ENCODE results near the gene CRLF1. TPM values are rescaled to one million over a fixed set of nuclear protein-coding genes. Genes with fewer than 3 reads are reported as not detected.

Gene CRLF1
- total RNA-seq, 2 experiments from 2014 or later: not detected

- H3K4me1 Mint-ChIP-seq: peaks cover 1% of the 10 kb centered on the region
- DNase-seq (no peak), ATAC-seq (ENCODE audit: low read depth) (no peak)
- no peak overlapping the region for H3K4me3 Mint-ChIP-seq
- no peak overlapping the region for H3K27ac Mint-ChIP-seq
- no peaks in the 10 kb centered on the region for H3K36me3 Mint-ChIP-seq
- POLR2A ChIA-PET: interaction anchor here (0.7 kb wide), 1 partner anchor 18 kb away, joined by 3 read pairs; no protein-coding TSS in a partner anchor
- peaks cover 12% of the 10 kb centered on the region for H3K27me3 Mint-ChIP-seq
- no peaks in the 10 kb centered on the region for H3K9me3 Mint-ChIP-seq
Observed at GRCh38 chr19:18620902-18621301, 14.3 kb upstream of the CRLF1 start.

DNA sequence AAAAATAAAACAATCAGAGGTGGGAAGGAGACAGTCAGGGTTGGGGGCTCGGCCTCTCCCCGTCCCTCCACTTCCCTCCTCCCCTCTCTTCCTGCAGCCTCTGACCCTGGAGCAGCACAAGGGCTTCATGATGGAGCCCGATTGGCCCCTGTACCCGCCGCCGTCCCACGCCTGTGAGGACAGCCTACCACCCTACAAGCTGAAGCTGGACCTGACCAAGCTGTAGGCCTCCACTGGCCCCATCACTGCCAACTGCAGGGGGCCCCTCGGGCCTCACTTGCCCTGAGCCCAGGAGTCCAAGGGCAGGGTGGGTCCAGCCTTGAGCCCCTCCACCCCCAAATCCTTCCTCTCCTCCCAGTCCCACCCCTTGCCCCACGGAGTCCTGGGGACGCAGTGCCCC lies 13.7 kb upstream of the CRLF1 start:
- no peaks in the 10 kb centered on the region for H3K9me3 Mint-ChIP-seq
- H3K27ac Mint-ChIP-seq: no peak overlapping the region
- H3K36me3 Mint-ChIP-seq: no peaks in the 10 kb centered on the region
- POLR2A ChIA-PET: interaction anchor here (0.7 kb wide), 1 partner anchor 696 kb away, joined by 3 read pairs; no protein-coding TSS in a partner anchor
- no peak for DNase-seq
- no peak overlapping the region for H3K4me3 Mint-ChIP-seq
- no peak for ATAC-seq (ENCODE audit: low read depth)
- H3K27me3 Mint-ChIP-seq: peaks cover 15% of the 10 kb centered on the region
- H3K4me1 Mint-ChIP-seq: peaks cover 1% of the 10 kb centered on the region

GRCh38 chr19:18618236-18618635 lies 11.6 kb upstream of the CRLF1 start:
- H3K27me3 Mint-ChIP-seq: peaks cover 32% of the 10 kb centered on the region
- H3K27ac Mint-ChIP-seq: no peak overlapping the region
- H3K4me1 Mint-ChIP-seq: peaks cover 3% of the 10 kb centered on the region
- H3K4me3 Mint-ChIP-seq: no peak overlapping the region
- POLR2A ChIA-PET: no interaction called here
- DNase-seq (no peak), ATAC-seq (ENCODE audit: low read depth) (no peak)
- no peaks in the 10 kb centered on the region for H3K36me3 Mint-ChIP-seq
- H3K9me3 Mint-ChIP-seq: no peaks in the 10 kb centered on the region

- H3K27ac Mint-ChIP-seq: no peak overlapping the region
- peaks cover 3% of the 10 kb centered on the region for H3K4me1 Mint-ChIP-seq
- no peaks in the 10 kb centered on the region for H3K9me3 Mint-ChIP-seq
- peaks cover 31% of the 10 kb centered on the region for H3K27me3 Mint-ChIP-seq
- ATAC-seq (ENCODE audit: low read depth) (no peak), DNase-seq (no peak)
- POLR2A ChIA-PET: no interaction called here
- H3K36me3 Mint-ChIP-seq: no peaks in the 10 kb centered on the region
- no peak overlapping the region for H3K4me3 Mint-ChIP-seq
Observed at GRCh38 chr19:18617562-18617961, 11.0 kb upstream of the CRLF1 start.

DNA sequence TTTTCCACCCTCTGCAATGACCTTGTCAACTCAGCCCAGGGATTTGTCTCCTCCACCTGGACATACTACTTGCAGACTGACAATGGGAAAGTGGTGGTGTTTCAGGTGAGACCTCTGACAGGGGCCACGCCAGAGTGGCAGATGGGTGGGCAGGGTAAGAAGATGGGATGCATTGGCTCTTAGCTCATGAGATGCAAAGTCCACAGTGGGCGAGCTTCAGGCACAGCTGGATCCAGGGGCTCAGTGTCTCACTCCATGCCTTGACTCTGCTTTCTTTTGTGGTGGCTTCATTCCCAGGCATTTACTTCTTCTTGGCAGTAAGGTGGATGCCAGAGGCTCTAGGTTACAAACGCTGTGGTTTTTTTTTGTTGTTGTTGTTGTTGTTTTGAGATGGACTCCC lies 9.4 kb upstream of the CRLF1 start:
- H3K4me3 Mint-ChIP-seq: no peak overlapping the region
- H3K27ac Mint-ChIP-seq: no peak overlapping the region
- H3K36me3 Mint-ChIP-seq: no peaks in the 10 kb centered on the region
- H3K4me1 Mint-ChIP-seq: peaks cover 7% of the 10 kb centered on the region
- POLR2A ChIA-PET: no interaction called here
- ATAC-seq (ENCODE audit: low read depth): no peak
- peaks cover 44% of the 10 kb centered on the region for H3K27me3 Mint-ChIP-seq
- no peaks in the 10 kb centered on the region for H3K9me3 Mint-ChIP-seq
- no peak for DNase-seq

GRCh38 chr19:18613589-18614234 lies 7.1 kb upstream of the CRLF1 start:
- H3K36me3 Mint-ChIP-seq: no peaks in the 10 kb centered on the region
- POLR2A ChIA-PET: no interaction called here
- peaks cover 64% of the 10 kb centered on the region for H3K27me3 Mint-ChIP-seq
- H3K4me3 Mint-ChIP-seq: peak overlapping the region; percentile 25
- H3K9me3 Mint-ChIP-seq: no peaks in the 10 kb centered on the region
- DNase-seq (no peak), ATAC-seq (ENCODE audit: low read depth) (no peak)
- H3K27ac Mint-ChIP-seq: no peak overlapping the region
- H3K4me1 Mint-ChIP-seq: peaks cover 9% of the 10 kb centered on the region

DNA sequence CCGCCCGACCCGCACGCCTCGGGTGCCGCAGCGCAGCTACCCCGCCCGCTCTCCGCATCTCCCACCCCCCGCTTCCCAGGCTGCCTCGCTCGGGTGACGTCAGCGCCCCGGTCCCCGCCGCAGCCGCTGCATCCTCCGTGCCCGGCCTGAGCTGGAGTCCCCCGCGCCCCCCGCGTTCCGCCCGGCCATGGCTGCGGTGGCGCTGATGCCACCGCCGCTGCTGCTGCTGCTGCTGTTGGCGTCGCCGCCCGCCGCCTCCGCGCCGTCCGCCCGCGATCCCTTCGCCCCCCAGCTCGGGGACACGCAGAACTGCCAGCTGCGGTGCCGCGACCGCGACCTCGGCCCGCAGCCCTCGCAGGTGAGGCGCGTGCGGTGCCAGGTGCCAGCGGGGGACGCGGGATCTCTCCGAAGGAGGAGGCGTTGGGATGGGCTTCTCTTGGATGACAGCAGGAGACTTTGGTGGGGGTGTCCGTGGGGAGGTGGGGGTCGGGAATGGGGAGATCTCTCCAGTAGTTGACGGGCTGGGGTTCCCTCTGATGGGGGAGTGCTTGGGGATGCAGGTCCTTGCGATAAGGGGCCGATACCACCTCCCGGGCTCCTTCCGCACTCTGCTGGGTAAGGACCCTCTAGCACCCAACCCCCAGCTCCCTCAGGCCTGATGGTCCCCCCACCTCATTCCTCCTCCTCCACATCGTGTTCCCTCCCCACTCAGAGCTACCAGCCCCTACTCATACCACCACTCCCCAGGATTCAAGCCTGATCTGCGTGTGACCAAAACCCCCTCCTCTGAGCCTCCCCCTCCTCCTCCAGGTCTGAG lies 6.4 kb upstream of the CRLF1 start, which contains the start of gene TMEM59L:
TMEM59L (plus strand) TSS at position 99 of the 817 bp plus-strand sequence; CDS start at position 188, 89 bp downstream.
- POLR2A ChIA-PET: interaction anchor here (0.5 to 0.7 kb wide), 2 partner anchors 18 to 66 kb away, joined by 3 read pairs; no protein-coding TSS in a partner anchor
- no peaks in the 10 kb centered on the region for H3K9me3 Mint-ChIP-seq
- peak; percentile 38 for ATAC-seq (ENCODE audit: low read depth)
- peaks cover 9% of the 10 kb centered on the region for H3K4me1 Mint-ChIP-seq
- no peak for DNase-seq
- H3K27ac Mint-ChIP-seq: no peak within 1 kb of the TSS
- peak within 1 kb of the TSS; percentile 58 for H3K4me3 Mint-ChIP-seq
- H3K27me3 Mint-ChIP-seq: peaks cover 72% of the 10 kb centered on the region
- H3K36me3 Mint-ChIP-seq: no peaks in the 10 kb centered on the region

DNA sequence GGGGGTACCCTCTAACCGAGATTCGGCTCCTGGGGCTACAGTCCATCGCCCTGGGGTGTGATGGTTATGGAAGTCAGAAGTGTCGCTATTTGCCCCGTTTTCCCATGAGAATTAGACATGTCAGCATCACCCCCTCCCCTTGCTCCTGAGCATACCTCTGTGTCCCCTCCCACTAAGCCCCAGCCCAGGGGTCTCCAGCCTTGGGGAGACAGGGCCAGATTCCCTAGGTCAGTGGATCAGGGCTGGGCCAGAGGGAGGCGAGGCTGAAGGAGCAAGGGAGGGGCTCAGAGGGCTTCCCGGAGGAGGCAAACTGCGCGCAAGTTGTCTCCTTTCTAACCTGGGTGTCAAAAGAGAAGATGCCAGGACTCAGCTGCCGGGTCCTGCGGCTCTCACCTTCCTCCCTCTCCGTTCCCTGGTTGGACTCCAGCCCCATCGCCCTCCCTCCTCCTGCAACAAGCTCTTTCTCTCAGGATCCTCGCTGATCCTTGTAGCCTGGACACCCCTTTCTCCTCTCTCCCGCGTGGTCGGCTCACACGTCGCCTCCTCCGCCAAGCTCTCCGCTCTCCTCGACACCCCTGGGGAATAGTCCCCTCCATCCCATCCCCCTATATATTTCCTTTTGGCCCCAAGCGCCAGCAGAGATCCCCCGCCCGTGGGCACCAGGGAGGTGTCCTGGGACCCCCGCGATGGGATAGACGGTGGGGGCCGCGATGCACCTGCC lies 5.6 kb upstream of the CRLF1 start:
- no peaks in the 10 kb centered on the region for H3K36me3 Mint-ChIP-seq
- H3K9me3 Mint-ChIP-seq: no peaks in the 10 kb centered on the region
- no peak overlapping the region for H3K27ac Mint-ChIP-seq
- no peak for ATAC-seq (ENCODE audit: low read depth)
- H3K4me3 Mint-ChIP-seq: peak overlapping the region; percentile 58
- POLR2A ChIA-PET: interaction anchor here (0.5 kb wide), 1 partner anchor 66 kb away, joined by 3 read pairs; no protein-coding TSS in a partner anchor
- no peak for DNase-seq
- peaks cover 79% of the 10 kb centered on the region for H3K27me3 Mint-ChIP-seq
- H3K4me1 Mint-ChIP-seq: peaks cover 9% of the 10 kb centered on the region

DNA sequence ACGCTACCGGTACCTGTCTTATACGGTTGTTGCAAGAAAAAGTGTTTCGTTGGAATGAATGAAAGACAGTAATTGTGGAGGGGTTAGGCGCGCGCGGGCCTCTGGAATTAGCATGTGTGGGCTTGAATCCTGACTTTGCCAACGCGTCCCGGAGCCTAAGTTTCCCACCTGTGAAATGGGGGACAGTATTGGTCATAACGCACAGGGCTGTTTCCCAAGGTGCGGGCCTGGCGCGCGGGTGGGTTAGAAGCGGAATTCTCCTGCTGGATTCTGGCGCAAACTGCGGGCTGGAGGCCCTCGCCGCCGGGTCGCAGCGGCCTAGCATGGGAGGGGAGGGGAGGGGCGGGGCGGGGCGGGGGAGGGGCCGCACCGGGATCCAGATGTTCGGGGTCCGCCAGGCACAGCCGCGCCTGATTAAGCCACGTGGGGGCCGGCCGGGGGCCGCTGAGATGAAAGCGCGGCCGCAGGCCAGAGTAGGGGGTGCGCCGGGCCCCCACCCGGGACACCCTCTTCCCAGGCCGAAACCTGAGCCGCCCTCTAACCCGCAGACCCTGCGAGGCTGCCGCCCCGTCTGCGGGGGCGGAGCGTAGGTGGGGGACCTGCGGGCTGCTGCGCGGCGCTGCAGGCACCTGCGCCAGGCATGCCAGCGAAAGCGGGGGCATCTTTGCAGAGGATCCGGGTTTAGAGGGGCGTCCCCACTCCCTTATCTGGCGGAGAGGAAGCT lies 4.9 kb upstream of the CRLF1 start:
- POLR2A ChIA-PET: no interaction called here
- ATAC-seq (ENCODE audit: low read depth): no peak
- H3K4me1 Mint-ChIP-seq: peaks cover 9% of the 10 kb centered on the region
- no peak overlapping the region for H3K4me3 Mint-ChIP-seq
- no peak overlapping the region for H3K27ac Mint-ChIP-seq
- H3K9me3 Mint-ChIP-seq: no peaks in the 10 kb centered on the region
- no peaks in the 10 kb centered on the region for H3K36me3 Mint-ChIP-seq
- DNase-seq: no peak
- H3K27me3 Mint-ChIP-seq: peaks cover 81% of the 10 kb centered on the region

DNA sequence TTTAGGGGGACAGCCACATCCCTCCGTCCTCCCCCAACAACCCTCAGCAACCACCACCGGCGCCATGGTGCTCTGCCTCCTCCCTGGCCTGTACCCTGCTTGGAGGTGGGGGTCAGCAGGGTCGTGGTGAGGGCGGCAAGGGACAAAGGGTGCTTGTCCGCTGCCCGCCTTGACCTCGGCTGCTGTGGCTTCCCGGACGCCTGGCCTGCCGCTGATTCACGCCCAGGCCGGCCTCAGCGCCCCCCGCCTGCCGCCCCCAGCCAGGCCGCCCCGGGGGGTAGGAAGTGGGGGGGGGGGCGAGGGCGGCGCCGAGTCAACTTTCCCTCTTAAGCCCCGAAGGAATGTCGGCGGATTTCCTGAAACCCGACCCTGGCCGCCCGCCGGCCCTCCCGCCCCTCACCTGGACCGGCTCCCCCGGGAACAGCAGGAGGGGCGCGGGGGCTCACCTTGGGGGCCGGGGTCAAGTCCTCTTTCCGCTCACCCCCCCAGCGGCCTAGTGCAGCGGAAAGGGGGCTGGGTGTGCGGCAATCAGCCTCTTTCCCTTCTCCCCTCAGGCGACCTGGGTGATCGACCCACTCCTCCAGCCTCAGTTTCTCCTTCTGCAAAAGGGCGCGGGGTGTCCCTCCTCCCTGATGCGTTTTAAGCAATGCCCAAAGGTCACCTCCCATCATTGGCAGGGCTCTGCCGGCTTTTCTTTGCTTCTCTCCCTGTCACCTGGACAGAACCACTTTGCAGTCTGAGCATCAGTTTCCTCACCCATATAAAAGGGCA lies 4.1 kb upstream of the CRLF1 start:
- H3K9me3 Mint-ChIP-seq: no peaks in the 10 kb centered on the region
- H3K4me1 Mint-ChIP-seq: peaks cover 9% of the 10 kb centered on the region
- POLR2A ChIA-PET: no interaction called here
- peaks cover 79% of the 10 kb centered on the region for H3K27me3 Mint-ChIP-seq
- no peak overlapping the region for H3K4me3 Mint-ChIP-seq
- DNase-seq: no peak
- no peak overlapping the region for H3K27ac Mint-ChIP-seq
- no peak for ATAC-seq (ENCODE audit: low read depth)
- H3K36me3 Mint-ChIP-seq: no peaks in the 10 kb centered on the region

GRCh38 chr19:18610245-18610555 lies 3.6 kb upstream of the CRLF1 start:
- peaks cover 80% of the 10 kb centered on the region for H3K27me3 Mint-ChIP-seq
- H3K27ac Mint-ChIP-seq: no peak overlapping the region
- POLR2A ChIA-PET: no interaction called here

GRCh38 chr19:18609717-18610051 lies 3.1 kb upstream of the CRLF1 start:
- POLR2A ChIA-PET: no interaction called here
- Mint-ChIP-seq H3K36me3 (no peaks in the 10 kb centered on the region), H3K27me3 (peaks cover 80% of the 10 kb centered on the region), H3K4me1 (peaks cover 9% of the 10 kb centered on the region), H3K4me3 (no peak overlapping the region), H3K27ac (no peak overlapping the region), H3K9me3 (no peaks in the 10 kb centered on the region)
- DNase-seq (no peak), ATAC-seq (ENCODE audit: low read depth) (no peak)

More at GRCh38 chr19:18610245-18610555, 3.6 kb upstream of the CRLF1 start:
- ATAC-seq (ENCODE audit: low read depth): no peak
- Mint-ChIP-seq H3K9me3 (no peaks in the 10 kb centered on the region), H3K36me3 (no peaks in the 10 kb centered on the region), H3K4me3 (no peak overlapping the region), H3K4me1 (peaks cover 9% of the 10 kb centered on the region)
- DNase-seq: no peak
